CD8-positive, alpha-beta memory T cell (primary cell): ENCODE results near the gene M1AP. TPM values are rescaled to one million over a fixed set of nuclear protein-coding genes. Genes with fewer than 3 reads are reported as not detected.

ENCODE experiments used
- CTCF ChIA-PET: fragments of 350-600 bp; sonication (Branson Sonifier 250); formaldehyde crosslinking; loops from one replicate; lab custom pipeline; 2021; ENCODE audit warnings: antibody characterized with exemption; lab: Charles Lee
- POLR2A ChIA-PET: fragments of 350-600 bp; sonication (Branson Sonifier 250); formaldehyde crosslinking; loops from one replicate; lab custom pipeline; 2021; ENCODE audit warnings: antibody characterized with exemption; lab: Charles Lee
- DNase-seq, 5 donors: peaks; one replicate each; pipeline versions ENCODE4 v3.0.0 to v3.0.0-alpha.2; 2020 to 2022; ENCODE audit warnings: mixed read lengths in 1 of 5
- H3K27ac ChIP-seq: one replicate; pipeline ENCODE4 v1.7.0; 2013; ENCODE audit warnings: low read depth, mild to moderate bottlenecking, low read length, moderate library complexity
- H3K27me3 ChIP-seq: 2 replicates; pipeline ENCODE4 v1.7.0; 2013; ENCODE audit warnings: low read length, mild to moderate bottlenecking; ENCODE audit not compliant: insufficient read depth, poor library complexity, severe bottlenecking
- H3K36me3 ChIP-seq: 2 replicates; pipeline ENCODE4 v1.7.0; 2013; ENCODE audit warnings: mild to moderate bottlenecking, low read length, moderate library complexity; ENCODE audit not compliant: insufficient read depth
- H3K4me1 ChIP-seq: 2 replicates; pipeline ENCODE4 v1.7.0; 2013; ENCODE audit warnings: mild to moderate bottlenecking, low read length, moderate library complexity; ENCODE audit not compliant: insufficient read depth
- H3K4me3 ChIP-seq: 2 replicates; pipeline ENCODE4 v1.7.0; 2013; ENCODE audit warnings: mild to moderate bottlenecking, low read length
- H3K9me3 ChIP-seq: 2 replicates; pipeline ENCODE4 v1.7.0; 2013; ENCODE audit warnings: mild to moderate bottlenecking, low read length
- H3K27ac Mint-ChIP-seq, 8 donors: one replicate each; pipeline ENCODE4 v1.8.0; 2020 to 2021; ENCODE audit warnings: mixed read lengths in 8 of 8, mild to moderate bottlenecking in 6 of 8, inconsistent platforms in 3 of 8, moderate library complexity in 3 of 8
- H3K27me3 Mint-ChIP-seq, 2 donors: one replicate each; pipeline ENCODE4 v1.8.0; 2020 to 2021; ENCODE audit warnings: mixed read lengths in 2 of 2, mild to moderate bottlenecking in 1 of 2, moderate library complexity in 1 of 2
- H3K36me3 Mint-ChIP-seq, 3 donors: one replicate each; pipeline ENCODE4 v1.8.0; 2020 to 2021; ENCODE audit warnings: mixed read lengths in 3 of 3, inconsistent platforms in 1 of 3, mild to moderate bottlenecking in 1 of 3
- H3K4me1 Mint-ChIP-seq, 3 donors: one replicate each; pipeline ENCODE4 v1.8.0; 2020 to 2021; ENCODE audit warnings: mixed read lengths in 3 of 3, inconsistent platforms in 1 of 3, mild to moderate bottlenecking in 1 of 3
- H3K4me3 Mint-ChIP-seq, 7 donors: one replicate each; pipeline ENCODE4 v1.8.0; 2020 to 2021; ENCODE audit warnings: mixed read lengths in 7 of 7, mild to moderate bottlenecking in 6 of 7, moderate library complexity in 4 of 7, inconsistent platforms in 2 of 7
- H3K9me3 Mint-ChIP-seq, 5 donors: one replicate each; pipeline ENCODE4 v1.8.0; 2020 to 2022; ENCODE audit warnings: mixed read lengths in 5 of 5, mild to moderate bottlenecking in 3 of 5, moderate library complexity in 2 of 5, inconsistent platforms in 1 of 5
- polyA plus RNA-seq: library from polyadenylated mRNA; unstranded; fragments of 300-500 nt; fragmentation: Illumina TruSeq; gene quantifications from one replicate; pipeline ENCODE4 v1.2.3, GENCODE V29; 2021
- total RNA-seq, 2 experiments: library from RNA; stranded (reverse); gene quantifications; one replicate each; pipeline ENCODE4 v1.2.3, GENCODE V29; 2021

M1AP gene
- total and polyA plus RNA-seq, 3 experiments from 2014 or later: 0.39 TPM; not detected in 2

DNA sequence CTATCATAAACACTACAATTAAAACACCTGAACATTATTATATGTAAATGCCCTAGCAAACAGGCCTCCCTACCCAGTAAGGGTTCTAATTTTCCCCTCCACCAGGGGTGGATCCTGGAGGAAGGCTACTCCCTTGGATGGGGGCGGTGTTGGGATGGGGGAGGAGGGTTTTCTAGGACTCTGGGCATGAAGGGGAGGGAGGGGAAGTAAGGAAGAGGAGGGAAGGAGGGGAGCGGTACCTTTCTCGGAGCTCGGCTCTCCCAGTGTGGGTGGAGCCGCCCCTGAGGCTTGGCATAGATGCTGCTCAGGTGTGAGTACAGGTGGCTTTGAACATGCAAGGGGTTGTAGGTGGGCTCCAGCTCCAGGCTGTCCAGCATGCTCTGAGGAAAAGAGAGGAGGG lies 88.2 kb downstream of the M1AP start:
- Mint-ChIP-seq H3K4me1 (peaks cover 0 to 21% (median 10%) of the 10 kb centered on the region in 3 donors), H3K36me3 (peaks cover 0 to 18% (median 3%) of the 10 kb centered on the region in 3 donors), H3K27me3 (peaks cover 9 to 36% of the 10 kb centered on the region in 2 donors), H3K9me3 (no peaks in the 10 kb centered on the region), H3K27ac (no peak overlapping the region), H3K4me3 (peak overlapping the region in 1 of 7 donors; percentile 39)
- ChIA-PET POLR2A (no interaction called here), CTCF (no interaction called here)
- H3K4me1 ChIP-seq: peaks cover 8% of the 10 kb centered on the region
- no peaks in the 10 kb centered on the region for H3K9me3 ChIP-seq
- no peak overlapping the region for H3K4me3 ChIP-seq
- no peaks in the 10 kb centered on the region for H3K27me3 ChIP-seq
- DNase-seq: no peak
- H3K36me3 ChIP-seq: no peaks in the 10 kb centered on the region
- H3K27ac ChIP-seq: no peak overlapping the region

DNA sequence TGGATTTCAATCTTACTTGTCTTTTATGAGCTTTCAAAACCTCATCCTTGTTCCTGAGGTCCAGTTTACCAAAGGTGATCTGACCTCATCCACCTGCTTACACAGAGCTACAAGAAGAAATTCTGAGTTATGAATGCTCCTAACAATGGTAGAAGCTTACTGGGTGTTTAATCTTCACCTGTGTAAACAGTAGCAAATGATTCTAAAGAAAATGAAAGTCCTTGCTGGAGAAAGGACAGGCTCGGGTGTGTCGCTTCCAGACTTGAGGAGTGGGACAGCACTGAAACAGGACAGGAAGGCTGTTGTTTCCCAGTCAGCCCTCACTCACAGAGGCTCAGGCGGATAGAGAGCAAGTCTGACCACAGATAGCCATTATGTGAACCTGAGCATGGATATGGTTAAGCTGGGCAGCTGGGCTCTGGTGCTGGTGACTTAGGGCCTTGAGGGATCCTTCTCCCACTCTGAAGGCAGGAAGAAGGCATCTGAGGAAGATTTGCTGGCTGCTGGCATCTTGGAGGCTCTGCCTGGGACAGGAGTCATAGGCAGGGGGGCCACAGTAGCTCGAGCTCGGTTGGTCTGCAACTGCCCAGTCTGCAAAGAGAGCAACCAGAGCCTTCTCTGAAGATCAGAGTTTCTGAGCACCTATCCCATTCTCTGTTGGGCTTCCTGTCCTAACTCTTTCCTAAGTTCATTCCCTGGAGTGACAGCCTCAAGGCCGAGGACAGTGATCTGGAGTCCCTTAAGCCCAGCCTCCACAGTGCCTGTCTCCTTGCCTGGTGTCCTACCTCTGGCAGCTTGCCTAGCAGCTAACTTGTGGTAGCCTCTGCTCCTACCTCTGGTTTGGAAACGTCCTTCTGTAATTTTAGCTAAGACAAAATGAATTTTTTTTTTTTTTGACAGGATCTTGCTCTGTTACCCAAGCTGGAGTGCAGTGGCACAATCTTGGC lies 89.6 kb downstream of the M1AP start:
- POLR2A ChIA-PET: no interaction called here

DNA sequence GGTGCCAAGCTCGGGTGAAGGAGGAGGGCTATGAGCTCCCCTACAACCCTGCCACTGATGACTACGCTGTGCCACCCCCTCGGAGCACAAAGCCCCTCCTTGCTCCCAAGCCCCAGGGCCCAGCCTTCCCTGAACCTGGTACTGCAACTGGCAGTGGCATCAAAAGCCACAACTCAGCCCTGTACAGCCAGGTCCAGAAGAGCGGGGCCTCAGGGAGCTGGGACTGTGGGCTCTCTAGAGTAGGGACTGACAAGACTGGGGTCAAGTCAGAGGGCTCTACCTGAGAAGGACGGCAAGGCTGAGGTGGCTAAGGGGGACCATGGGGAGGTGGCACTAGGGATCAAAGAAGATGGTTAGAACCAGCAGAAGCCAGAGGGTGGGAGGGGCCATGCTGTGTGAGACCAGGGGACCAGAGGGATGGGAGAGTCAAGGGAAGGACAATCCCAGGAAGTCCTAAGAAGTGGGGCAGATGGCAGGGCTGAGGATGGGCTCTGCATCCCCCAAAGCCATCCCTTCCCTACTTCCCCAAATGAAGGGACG lies 91.2 kb downstream of the M1AP start:
- peaks cover 8 to 15% of the 10 kb centered on the region in 2 donors for H3K27me3 Mint-ChIP-seq
- no peak for DNase-seq
- peaks cover 4 to 28% (median 18%) of the 10 kb centered on the region in 3 donors for H3K4me1 Mint-ChIP-seq
- H3K4me3 Mint-ChIP-seq: peak overlapping the region in 4 of 7 donors; percentile 8 to 99 (median 56)
- no peaks in the 10 kb centered on the region for H3K27me3 ChIP-seq
- H3K4me3 ChIP-seq: no peak overlapping the region
- peaks cover 0 to 2% (median 0%) of the 10 kb centered on the region in 5 donors for H3K9me3 Mint-ChIP-seq
- H3K27ac ChIP-seq: no peak overlapping the region
- H3K4me1 ChIP-seq: peaks cover 8% of the 10 kb centered on the region
- no peaks in the 10 kb centered on the region for H3K9me3 ChIP-seq
- peaks cover 0 to 22% (median 0%) of the 10 kb centered on the region in 3 donors for H3K36me3 Mint-ChIP-seq
- no peaks in the 10 kb centered on the region for H3K36me3 ChIP-seq
- ChIA-PET POLR2A (interaction anchor here (0.7 kb wide), 1 partner anchor 97 kb away, joined by 3 read pairs; no protein-coding TSS in a partner anchor), CTCF (interaction anchor here (2.1 kb wide), 1 partner anchor 10 kb away, joined by 6 read pairs; no protein-coding TSS in a partner anchor)
- peak overlapping the region in 3 of 8 donors; percentile 13 to 54 (median 28) for H3K27ac Mint-ChIP-seq

More for the DNA sequence above, 89.6 kb downstream of the M1AP start:
- no peaks in the 10 kb centered on the region for H3K36me3 ChIP-seq
- H3K4me3 Mint-ChIP-seq: peak overlapping the region in 2 of 7 donors; percentile 39 to 43
- H3K27me3 Mint-ChIP-seq: peaks cover 7 to 27% of the 10 kb centered on the region in 2 donors
- H3K9me3 ChIP-seq: no peaks in the 10 kb centered on the region
- no peaks in the 10 kb centered on the region for H3K9me3 Mint-ChIP-seq
- peaks cover 2 to 26% (median 14%) of the 10 kb centered on the region in 3 donors for H3K4me1 Mint-ChIP-seq
- CTCF ChIA-PET: interaction anchor here (0.8 to 2.1 kb wide), 3 partner anchors 8 to 76 kb away, joined by 3 to 6 read pairs (median 3); partner anchors contain the start of genes CCDC142 and TTC31
- H3K27me3 ChIP-seq: no peaks in the 10 kb centered on the region
- DNase-seq: no peak
- peaks cover 0 to 22% (median 0%) of the 10 kb centered on the region in 3 donors for H3K36me3 Mint-ChIP-seq
- H3K27ac ChIP-seq: no peak overlapping the region
- H3K27ac Mint-ChIP-seq: peak overlapping the region in 3 of 8 donors; percentile 8 to 47 (median 23)
- no peak overlapping the region for H3K4me3 ChIP-seq
- peaks cover 8% of the 10 kb centered on the region for H3K4me1 ChIP-seq

DNA sequence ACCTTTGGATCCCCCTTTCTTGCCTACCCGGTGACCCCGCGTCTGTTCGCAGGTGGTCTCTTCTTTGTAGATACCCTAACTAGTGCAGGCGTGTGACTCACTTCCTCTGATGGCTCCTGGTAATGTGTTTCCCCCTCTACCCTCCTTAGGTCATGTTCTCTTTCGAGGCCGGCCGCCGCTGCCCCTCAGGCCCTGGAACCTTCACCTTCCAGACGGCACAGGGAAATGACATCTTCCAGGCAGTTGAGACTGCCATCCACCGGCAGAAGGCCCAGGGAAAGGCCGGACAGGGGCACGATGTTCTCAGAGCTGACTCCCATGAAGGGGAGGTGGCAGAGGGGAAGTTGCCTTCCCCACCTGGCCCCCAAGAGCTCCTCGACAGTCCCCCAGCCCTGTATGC lies 92.0 kb downstream of the M1AP start:
- Histone ChIP-seq H3K4me1 (peaks cover 8% of the 10 kb centered on the region), H3K9me3 (no peaks in the 10 kb centered on the region), H3K4me3 (no peak overlapping the region), H3K27ac (peak overlapping the region; percentile 79), H3K36me3 (no peaks in the 10 kb centered on the region), H3K27me3 (no peaks in the 10 kb centered on the region)
- Mint-ChIP-seq H3K27me3 (peaks cover 8 to 16% of the 10 kb centered on the region in 2 donors), H3K27ac (peak overlapping the region in 3 of 8 donors; percentile 28 to 96 (median 60)), H3K4me1 (peaks cover 4 to 28% (median 18%) of the 10 kb centered on the region in 3 donors), H3K36me3 (peaks cover 0 to 22% (median 0%) of the 10 kb centered on the region in 3 donors), H3K4me3 (peak overlapping the region; percentile 50 to 99 (median 97)), H3K9me3 (peaks cover 0 to 2% (median 0%) of the 10 kb centered on the region in 5 donors)
- POLR2A ChIA-PET: no interaction called here
- DNase-seq: no peak
- CTCF ChIA-PET: no interaction called here

DNA sequence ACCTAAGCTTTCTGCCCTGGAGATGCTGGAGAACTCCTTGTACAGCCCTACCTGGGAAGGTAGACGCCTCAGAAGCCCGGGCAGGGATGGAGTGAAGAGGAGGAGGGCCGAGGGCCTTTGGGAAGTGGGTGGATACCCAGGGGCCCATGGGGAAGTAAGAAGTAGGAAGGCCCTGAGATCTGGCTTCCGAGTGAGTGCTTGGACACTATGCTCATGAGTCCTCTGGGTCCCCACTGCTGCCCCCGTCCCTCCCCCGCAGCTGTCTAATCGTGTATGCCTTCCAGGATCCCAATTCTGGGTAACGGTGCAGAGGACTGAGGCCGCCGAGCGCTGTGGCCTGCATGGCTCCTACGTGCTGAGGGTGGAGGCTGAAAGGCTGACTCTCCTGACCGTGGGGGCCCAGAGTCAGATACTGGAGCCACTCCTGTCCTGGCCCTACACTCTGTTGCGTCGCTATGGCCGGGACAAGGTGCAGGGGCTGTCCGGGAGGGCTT lies 92.5 kb downstream of the M1AP start:
- H3K36me3 Mint-ChIP-seq: peaks cover 0 to 22% (median 0%) of the 10 kb centered on the region in 3 donors
- Histone ChIP-seq H3K27me3 (no peaks in the 10 kb centered on the region), H3K27ac (peak overlapping the region; percentile 79), H3K4me3 (peak overlapping the region; percentile 95), H3K36me3 (no peaks in the 10 kb centered on the region), H3K4me1 (peaks cover 8% of the 10 kb centered on the region), H3K9me3 (no peaks in the 10 kb centered on the region)
- no peak for DNase-seq
- H3K27me3 Mint-ChIP-seq: peaks cover 11 to 16% of the 10 kb centered on the region in 2 donors
- CTCF ChIA-PET: no interaction called here
- peaks cover 0 to 2% (median 0%) of the 10 kb centered on the region in 5 donors for H3K9me3 Mint-ChIP-seq
- peak overlapping the region; percentile 93 to 99 (median 97) for H3K4me3 Mint-ChIP-seq
- POLR2A ChIA-PET: no interaction called here
- peaks cover 4 to 28% (median 18%) of the 10 kb centered on the region in 3 donors for H3K4me1 Mint-ChIP-seq
- peak overlapping the region; percentile 29 to 96 (median 84) for H3K27ac Mint-ChIP-seq

DNA sequence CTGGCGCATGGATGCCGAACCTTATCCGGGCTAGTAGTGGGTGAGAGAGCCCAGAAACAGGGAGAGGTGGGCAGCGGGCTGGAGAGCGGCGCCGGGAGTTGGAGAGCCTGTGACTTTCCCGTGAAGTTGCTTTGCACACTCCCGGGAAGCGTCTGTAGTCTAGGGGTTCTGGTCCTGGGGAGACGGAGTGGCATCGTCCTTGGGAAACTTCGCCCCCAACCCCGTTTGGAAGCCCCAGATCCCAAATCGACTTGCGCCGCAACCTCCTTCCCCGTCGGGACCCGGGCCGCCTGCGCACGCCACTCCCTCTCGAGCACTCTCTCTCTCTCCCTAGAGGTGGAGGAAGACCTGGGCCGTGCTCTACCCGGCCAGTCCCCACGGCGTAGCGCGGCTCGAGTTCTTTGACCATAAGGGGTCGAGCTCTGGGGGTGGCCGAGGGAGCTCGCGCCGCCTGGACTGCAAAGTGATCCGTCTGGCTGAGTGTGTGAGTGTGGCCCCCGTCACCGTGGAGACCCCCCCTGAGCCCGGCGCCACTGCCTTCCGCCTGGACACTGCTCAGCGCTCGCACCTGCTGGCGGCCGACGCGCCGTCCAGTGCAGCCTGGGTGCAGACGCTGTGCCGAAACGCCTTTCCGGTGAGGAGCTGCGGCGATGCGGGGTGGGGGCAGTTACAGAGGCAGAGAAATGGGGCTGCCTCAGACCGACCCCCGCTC lies 93.2 kb downstream of the M1AP start:
- POLR2A ChIA-PET: no interaction called here
- peaks cover 4 to 24% (median 16%) of the 10 kb centered on the region in 3 donors for H3K4me1 Mint-ChIP-seq
- H3K4me1 ChIP-seq: peaks cover 8% of the 10 kb centered on the region

More for the DNA sequence above, 93.2 kb downstream of the M1AP start:
- CTCF ChIA-PET: interaction anchor here (1.0 kb wide), 1 partner anchor 164 kb away, joined by 3 read pairs; no protein-coding TSS in a partner anchor
- DNase-seq: peak in 4 of 5 donors; percentile 34 to 59 (median 39)
- peak overlapping the region; percentile 84 to 99 (median 92) for H3K27ac Mint-ChIP-seq
- Histone ChIP-seq H3K4me3 (peak overlapping the region; percentile 95), H3K36me3 (no peaks in the 10 kb centered on the region), H3K27me3 (peaks cover 2% of the 10 kb centered on the region), H3K9me3 (no peaks in the 10 kb centered on the region), H3K27ac (peak overlapping the region; percentile 79)
- peak overlapping the region; percentile 93 to 99 (median 97) for H3K4me3 Mint-ChIP-seq
- peaks cover 12 to 16% of the 10 kb centered on the region in 2 donors for H3K27me3 Mint-ChIP-seq
- H3K9me3 Mint-ChIP-seq: peaks cover 0 to 2% (median 0%) of the 10 kb centered on the region in 5 donors
- H3K36me3 Mint-ChIP-seq: peaks cover 0 to 22% (median 0%) of the 10 kb centered on the region in 3 donors
